GM10847 (cell line): ENCODE results near the gene SYTL3.

Experiments
- POLR2A ChIP-seq: IDR thresholded peaks from 2 replicates; pipeline ENCODE4 v1.6.1; 2011; ENCODE audit not compliant: insufficient read length; ENCODE audit errors: extremely low read depth

SYTL3 gene

GRCh38 chr6:158666628-158667359 is 16.9 kb downstream of the SYTL3 start:
- no peak for TF ChIP-seq POLR2A

DNA sequence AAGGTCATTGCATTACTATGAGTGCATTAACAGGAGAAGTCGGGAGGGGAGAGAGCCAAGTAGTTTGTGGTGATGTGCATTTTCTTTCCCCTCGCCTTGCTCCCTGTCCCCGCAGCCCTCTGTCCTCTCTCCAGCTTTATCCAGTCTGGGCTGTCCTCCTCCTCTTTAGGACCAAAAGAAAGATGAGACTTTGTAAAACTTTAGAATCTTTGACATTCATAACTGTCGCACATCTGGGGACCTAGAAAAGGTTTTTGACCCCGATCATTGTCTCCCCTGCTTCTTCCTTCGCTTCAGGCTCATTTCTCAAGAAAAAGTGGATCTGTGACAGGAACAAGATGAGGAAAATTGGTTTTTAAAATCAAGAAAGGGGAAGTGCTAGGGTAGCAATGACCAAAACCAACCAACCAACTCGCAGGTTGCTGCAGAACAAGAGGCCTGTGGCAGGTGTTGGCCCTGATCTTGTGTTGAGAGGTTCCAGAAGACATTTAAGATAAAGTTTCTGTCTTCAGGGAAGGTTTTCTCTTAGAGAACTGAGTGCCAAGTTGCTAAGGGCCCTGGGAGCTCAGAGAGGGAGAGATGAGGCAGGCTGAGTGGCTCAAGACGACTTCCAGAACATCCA is 17.6 kb downstream of the SYTL3 start:
- TF ChIP-seq POLR2A: no peak

DNA sequence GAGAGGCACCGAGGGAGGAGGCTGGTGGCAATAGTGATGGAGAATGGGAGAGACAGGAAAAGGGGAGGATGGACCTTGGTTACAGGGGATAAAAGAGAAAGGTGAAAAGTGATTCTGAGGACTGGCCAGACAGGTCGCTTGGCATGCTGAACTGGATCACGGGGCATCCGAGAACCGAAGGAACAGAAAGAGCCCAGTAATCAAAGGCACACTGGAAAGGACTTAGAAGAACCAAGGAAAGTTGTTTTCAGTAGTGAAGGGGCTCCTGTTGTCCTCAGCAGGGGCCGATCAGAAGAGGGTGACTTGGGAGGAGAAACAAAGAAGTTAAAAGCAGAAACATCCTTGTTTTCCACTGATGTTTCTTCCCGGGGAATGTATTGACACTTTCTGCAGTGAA is 18.9 kb downstream of the SYTL3 start:
- TF ChIP-seq POLR2A: no peak

GRCh38 chr6:158669145-158670035 is 19.5 kb downstream of the SYTL3 start:
- no peak for TF ChIP-seq POLR2A

DNA sequence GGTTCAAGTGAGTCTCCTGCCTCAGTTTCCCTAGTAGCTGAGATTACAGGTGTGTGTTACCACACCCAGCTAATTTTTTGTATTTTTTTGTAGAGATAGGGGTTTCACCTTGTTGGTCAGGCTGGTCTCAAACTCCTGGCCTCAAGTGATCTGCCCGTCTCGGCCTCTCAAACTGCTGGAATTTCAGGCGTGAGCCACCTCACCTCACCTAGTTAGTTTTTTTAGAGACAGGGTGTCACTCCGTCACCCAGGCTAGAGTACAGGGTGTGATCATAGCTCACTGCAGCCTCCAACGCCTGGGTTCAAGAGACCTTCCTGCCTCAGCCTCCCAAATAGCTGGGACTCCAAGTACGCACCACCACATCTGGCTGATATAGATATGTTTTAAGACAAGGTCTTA is 22.9 kb downstream of the SYTL3 start:
- TF ChIP-seq POLR2A: no peak

GRCh38 chr6:158674342-158675131 is 24.7 kb downstream of the SYTL3 start:
- no peak for TF ChIP-seq POLR2A

DNA sequence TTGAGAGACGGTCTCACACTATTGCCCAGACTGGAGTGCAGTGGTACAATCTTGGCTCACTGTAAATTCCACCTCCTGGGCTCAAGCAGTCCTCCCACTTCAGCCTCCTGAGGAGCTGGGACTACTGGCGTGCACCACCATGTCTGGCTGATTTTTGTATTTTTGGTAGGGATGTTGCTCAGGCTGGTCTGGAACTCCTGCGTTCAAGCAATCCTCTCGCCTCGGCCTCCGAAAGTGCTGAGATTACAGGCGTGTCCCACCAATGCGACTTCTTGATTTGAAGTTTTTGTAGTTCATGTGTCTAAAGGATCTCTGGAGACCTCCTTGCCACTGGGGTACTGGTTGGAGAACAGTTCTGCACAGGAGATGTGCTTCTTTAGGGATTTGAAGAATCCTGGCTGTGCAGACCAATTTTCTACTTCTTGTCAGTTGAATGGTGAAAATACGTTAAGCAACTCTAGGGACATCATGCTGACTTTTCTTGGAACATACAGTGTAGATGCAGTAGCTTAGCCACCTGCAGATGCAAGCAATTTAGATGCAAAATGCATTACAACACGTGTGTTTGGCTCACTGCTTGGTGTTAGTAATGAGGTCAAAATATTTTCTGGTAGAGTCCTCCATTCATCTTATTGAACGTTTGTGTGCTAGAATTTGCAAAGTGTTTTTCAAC is 28.2 kb downstream of the SYTL3 start:
- no peak for TF ChIP-seq POLR2A

GRCh38 chr6:158680015-158680414 is 30.2 kb downstream of the SYTL3 start:
- no peak for TF ChIP-seq POLR2A

DNA sequence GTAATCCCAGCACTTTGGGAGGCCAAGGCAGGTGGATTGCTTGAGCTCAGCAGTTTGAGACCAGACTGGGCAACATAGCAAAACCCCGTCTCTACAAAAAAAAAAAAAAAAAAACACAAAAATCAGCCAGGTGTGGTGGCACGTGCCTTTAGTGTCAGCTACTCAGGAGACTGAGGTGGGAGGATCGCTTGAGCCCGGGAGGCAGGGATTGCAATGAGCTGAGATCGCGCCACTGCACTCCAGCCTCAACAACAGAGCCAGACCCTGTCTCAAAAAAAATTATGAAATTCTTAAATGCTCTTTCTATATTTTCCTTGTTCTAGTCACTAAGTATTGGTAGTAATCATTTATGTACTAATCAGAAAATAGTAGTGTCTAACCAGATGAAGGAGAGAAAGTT is 30.6 kb downstream of the SYTL3 start:
- no peak for TF ChIP-seq POLR2A

DNA sequence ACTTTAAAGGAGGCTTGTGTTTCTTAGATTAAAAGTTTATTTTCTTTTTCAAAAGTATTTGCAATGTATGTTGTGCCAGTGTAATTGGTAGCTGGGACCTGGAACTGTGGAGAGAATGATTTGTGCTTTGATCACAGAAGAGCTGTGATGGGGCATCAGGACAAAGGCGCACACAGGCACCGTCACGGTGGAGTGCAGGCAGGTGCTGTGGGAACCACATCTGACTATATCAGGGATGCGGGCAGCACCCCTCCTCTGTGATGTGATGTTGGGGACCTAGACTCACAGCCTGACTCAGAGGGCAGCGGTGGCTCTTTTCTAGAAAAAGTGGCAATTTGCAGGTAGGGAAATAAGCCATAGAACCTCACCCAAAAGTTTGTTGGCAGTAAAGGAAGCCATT is 34.5 kb downstream of the SYTL3 start:
- no peak for TF ChIP-seq POLR2A

DNA sequence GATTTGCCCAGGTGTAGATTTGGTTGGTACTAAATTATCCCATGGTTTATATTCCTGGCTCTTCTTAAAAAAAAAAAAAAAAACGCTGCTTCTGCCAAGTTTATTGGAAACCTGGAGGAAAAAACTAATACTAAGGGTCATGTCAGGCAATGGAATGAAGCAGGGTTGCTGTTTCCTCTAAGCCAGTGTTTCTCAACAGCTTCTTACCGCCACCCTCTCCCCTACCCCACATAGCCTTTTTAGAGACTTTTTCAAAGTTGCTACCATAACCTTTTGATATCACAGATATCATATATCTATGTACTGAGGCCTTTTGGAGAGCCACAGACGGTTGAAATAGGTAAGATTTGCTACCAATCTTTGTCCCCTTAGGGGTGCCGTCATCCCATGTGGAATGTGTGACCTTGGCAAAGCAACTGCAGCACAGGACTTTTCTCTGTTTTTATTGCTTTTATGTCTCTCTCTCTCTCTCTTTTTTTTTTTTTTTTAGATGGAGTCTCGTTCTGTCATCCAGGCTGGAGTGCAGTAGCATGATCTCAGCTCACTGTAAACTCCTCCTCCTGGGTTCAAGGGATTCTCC is 35.0 kb downstream of the SYTL3 start:
- TF ChIP-seq POLR2A: no peak

DNA sequence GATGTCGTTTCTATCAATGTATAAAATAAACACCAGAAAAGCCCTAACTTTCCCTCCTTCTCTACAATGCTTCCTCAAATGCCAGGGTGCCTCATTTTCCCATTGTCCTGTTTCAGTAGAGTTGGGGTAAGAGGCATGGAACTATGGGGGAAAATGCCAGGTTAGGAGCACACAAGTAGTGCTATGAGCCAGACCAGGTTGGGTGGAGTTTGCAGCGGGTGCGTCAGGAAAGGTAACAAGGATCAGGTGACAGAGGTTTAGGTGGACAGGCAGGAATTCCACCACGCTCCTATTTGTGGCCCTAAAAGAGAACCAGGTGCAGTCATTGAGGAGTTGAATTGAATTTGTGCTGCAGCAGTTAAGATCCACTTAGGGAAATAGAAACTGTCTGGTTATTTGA is 36.5 kb downstream of the SYTL3 start:
- no peak for TF ChIP-seq POLR2A

- no peak for TF ChIP-seq POLR2A
These were observed 37.0 kb downstream of the SYTL3 start for GRCh38 chr6:158686791-158687381.

- TF ChIP-seq POLR2A: no peak
These were observed 37.7 kb downstream of the SYTL3 start for GRCh38 chr6:158687506-158687905.
